Stomach (tissue), 4 donors: ENCODE measurements around the gene GPR27.

ENCODE experiments used
- EP300 ChIP-seq: sonication (generic); formaldehyde crosslinking; IDR thresholded peaks from one replicate; pipeline ENCODE4 v1.6.1; 2017; ENCODE audit warnings: antibody characterized with exemption
- POLR2A ChIP-seq, 4 donors: fragments of 450-650 bp; IDR thresholded peaks; one replicate each; pipeline ENCODE4 v1.6.1; 2016; ENCODE audit warnings: antibody characterized with exemption in 4 of 4, control low read depth in 2 of 4, mild to moderate bottlenecking in 1 of 4, moderate library complexity in 1 of 4
- TF ChIP-seq, protein P1 (sequence below), 7 experiments: fragments of 450-650 bp in 4 of 7; fragments of 200-600 bp in 3 of 7; sonication (generic) in 3 of 7; IDR thresholded peaks; one replicate each; pipeline ENCODE4 v1.5.1; 2016 to 2019; ENCODE audit warnings: antibody characterized with exemption in 7 of 7, control low read depth in 2 of 7, mild to moderate bottlenecking in 1 of 7

DNA sequence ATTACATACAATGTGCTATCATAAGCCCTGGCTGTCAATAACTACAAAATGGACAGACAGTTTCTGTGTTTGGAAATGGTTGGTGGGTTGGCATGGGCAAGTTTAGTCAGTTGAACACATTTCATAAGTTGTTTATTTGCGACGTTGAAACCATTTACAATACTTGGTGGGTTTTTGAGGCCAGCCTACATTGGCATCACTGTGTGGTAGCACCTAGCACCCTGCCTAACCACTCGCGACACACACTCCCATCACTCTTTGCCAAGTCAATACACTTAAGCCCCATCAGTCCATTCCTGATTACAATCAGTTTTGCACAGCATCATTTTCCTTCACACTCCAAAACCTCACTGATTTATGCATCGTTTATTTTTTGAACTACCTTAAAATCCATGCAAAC lies 17.5 kb downstream of the GPR27 start:
- TF ChIP-seq, protein P1, sequence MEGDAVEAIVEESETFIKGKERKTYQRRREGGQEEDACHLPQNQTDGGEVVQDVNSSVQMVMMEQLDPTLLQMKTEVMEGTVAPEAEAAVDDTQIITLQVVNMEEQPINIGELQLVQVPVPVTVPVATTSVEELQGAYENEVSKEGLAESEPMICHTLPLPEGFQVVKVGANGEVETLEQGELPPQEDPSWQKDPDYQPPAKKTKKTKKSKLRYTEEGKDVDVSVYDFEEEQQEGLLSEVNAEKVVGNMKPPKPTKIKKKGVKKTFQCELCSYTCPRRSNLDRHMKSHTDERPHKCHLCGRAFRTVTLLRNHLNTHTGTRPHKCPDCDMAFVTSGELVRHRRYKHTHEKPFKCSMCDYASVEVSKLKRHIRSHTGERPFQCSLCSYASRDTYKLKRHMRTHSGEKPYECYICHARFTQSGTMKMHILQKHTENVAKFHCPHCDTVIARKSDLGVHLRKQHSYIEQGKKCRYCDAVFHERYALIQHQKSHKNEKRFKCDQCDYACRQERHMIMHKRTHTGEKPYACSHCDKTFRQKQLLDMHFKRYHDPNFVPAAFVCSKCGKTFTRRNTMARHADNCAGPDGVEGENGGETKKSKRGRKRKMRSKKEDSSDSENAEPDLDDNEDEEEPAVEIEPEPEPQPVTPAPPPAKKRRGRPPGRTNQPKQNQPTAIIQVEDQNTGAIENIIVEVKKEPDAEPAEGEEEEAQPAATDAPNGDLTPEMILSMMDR (IDR thresholded peaks at IDR 0.05), result no peak
- no peak for TF ChIP-seq EP300
- TF ChIP-seq POLR2A (IDR thresholded peaks at IDR 0.05), result no peak
